Cerebellar cortex (tissue), 1 donor: ENCODE results near the gene ASIC1.
A peak's percentile ranks its signal among the peaks of the same experiment; 100 is the strongest.

Experiments
- DNase-seq: peaks from one replicate; pipeline ENCODE4 v3.0.0-alpha.2; 2015; ENCODE audit warnings: low spot score

Gene ASIC1

DNA sequence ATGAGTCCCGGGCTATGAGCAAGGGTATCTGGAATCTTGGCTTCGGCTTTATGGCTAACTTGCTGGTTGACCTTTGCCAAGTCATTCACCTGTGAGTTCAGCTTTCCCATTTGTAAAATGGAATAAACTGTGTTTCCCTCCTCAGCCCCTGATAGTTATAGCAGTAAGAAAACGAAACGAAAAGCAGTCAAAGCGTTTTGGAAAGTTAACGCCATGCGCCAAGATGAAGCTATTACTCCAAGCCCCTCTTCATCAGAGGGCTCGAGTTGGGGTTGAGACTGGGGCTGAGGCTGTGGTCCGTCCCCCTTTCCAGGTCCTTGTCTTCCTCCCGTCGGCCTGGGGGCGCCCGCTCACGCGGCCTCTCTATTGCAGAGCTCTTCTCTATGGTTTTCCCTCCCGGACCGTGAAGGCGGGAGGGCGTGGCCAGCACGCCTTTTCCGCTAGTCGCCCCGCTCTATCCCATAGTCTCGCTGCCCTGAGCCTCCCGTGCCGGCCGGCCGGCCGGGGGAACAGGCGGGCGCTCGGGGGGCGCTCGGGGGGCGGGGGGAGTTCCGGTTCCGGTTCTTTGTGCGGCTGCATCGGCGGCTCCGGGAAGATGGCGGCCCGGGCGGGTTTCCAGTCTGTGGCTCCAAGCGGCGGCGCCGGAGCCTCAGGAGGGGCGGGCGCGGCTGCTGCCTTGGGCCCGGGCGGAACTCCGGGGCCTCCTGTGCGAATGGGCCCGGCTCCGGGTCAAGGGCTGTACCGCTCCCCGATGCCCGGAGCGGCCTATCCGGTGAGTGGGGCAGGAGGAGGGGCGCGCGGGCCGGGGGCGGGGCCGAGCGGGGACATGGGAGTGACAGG, 27.6 kb downstream of the ASIC1 start, which contains the start of gene SMARCD1:
Gene SMARCD1 (plus strand): TSS at position 568 of the 840 bp plus-strand sequence. CDS start 28 bp downstream, at position 596.
- DNase-seq = peak; percentile 95

DNA sequence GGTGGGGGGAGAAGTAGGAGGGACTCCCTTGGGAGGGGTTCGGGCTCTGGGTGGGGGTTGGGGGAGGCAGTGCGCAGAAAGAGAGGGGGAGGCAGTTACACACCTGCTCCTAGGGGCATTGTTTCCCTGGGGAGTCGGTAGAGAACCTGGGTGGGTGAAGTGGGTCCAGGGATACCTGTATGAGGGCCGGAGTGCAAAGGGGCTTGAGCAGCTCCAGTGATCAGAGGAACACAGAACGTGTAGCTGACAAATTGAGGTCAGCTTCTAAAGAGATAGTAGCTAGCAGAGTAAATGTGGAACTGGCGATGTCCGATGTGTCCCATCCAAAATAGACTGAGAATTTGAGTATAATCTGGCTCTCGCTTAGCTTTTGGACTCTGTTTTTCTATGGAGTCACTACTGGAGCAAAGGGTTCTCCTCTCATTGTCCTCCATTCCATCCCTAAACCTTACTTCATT, 28.2 kb downstream of the ASIC1 start:
- DNase-seq = peak; percentile 46

DNA sequence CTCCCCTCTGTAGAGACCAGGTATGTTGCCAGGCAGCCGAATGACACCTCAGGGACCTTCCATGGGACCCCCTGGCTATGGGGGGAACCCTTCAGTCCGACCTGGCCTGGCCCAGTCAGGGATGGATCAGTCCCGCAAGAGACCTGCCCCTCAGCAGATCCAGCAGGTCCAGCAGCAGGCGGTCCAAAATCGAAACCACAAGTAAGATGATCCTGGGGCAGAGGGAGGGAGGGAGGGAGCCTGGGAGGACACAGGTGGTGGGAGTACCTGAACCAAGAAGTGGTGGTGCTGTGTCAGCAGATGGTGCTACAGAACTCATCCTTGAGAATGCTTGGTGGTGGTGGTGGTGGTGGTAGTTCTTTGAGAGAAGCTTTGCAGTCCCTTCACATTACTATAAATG, 28.8 kb downstream of the ASIC1 start:
- DNase-seq = peak; percentile 31

DNA sequence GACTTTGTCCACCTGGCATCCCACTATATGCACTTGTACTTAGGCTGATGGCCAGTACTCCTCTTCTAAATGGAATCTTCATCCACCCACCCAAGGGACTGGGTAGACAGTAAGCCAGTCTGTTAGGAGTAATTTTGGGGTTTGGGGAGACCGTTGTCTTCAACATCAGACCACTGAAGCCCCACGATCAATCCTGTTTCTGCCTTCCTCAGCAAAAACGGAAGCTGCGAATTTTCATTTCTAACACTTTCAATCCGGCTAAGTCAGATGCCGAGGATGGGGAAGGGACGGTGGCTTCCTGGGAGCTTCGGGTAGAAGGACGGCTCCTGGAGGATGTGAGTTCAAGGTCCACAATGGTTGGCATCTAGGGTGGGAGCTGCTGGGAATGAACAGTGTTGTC, 29.8 kb downstream of the ASIC1 start:
- DNase-seq = no peak

DNA sequence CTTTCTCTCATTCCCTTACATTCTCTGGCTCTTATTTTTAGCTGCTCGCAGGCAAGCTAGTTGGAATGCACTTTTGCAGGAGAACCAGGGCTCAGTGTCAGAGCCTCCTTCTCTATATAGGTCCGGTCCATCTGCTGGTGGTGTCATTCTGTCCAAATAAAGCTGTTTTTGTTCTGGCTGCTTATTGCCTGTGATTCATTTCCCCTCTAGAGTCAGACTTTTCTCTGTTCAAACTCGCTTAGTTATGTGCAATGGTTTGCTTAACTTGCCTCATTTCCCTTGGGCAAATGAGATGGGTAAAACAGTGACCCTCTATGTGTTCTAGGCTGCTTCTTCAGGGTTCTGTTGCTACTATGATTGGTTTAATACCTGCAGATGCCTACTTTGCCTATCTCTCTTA, 30.6 kb downstream of the ASIC1 start:
- DNase-seq = no peak

DNA sequence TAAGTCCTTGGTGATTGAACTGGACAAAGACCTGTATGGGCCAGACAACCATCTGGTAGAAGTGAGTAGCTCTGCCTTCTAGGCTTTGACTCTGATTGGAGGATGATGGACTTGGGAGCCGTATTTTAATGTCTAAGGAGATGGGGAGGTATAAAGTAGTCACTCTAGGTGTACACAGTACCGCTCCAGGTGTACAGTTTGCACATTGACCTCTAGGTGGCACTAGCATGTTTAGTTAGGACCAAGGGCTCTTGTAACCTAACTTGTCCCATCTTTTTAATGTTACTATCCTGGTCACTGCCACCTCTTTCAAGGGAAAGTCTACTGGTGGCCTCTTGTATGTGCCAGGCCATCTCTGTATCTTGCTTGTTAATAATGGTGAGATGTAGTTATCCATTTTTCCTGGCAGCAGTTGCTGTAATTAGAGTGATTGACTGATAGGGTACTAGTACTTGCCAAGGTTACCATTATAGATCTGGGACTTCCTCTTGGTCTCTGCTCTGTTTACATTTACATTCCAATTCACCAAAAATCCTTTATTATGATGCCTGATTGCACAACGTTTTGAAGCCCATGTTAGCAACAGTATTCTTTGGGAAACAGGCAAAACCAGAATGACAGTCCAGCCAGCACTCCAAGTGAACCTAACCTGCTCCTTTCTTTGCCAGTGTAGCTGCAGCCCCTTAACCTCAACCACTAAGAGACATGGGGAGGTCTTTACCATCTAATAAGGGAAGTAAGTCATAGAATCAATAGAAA, 31.4 kb downstream of the ASIC1 start:
- DNase-seq = peak; percentile 87

DNA sequence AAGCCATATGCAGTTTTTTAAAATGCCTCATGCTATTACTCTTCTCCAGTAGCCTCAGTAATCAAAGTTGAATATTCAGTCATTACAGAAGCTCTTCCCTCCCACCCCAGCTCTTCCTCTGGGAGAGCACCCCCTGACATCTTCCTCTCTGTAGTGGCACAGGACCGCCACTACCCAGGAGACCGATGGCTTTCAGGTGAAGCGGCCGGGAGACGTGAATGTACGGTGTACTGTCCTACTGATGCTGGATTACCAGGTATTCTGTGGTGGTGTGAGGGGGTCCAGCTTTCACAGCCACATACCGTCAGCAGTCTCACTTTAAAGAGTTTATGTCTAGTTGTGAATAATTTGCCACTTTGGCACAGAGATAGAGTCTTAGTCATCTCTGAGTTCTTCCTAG, 32.3 kb downstream of the ASIC1 start:
- DNase-seq = no peak

DNA sequence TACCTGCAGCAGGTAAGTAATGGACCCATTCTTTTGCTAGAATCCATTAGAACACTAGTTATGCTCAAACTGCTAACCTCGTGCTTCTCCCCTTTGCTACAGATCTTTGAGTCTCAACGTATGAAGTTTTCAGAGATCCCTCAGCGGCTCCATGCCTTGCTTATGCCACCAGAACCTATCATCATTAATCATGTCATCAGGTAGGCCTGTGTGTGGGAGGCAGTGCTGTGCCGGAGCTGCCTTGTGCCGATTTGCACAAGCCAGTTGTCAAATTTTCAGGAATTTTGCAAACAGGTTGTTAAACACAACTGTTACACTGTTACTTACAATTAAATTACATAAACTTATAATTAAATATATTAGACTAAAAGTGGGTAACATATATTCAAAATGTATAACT, 33.0 kb downstream of the ASIC1 start:
- no peak for DNase-seq

DNA sequence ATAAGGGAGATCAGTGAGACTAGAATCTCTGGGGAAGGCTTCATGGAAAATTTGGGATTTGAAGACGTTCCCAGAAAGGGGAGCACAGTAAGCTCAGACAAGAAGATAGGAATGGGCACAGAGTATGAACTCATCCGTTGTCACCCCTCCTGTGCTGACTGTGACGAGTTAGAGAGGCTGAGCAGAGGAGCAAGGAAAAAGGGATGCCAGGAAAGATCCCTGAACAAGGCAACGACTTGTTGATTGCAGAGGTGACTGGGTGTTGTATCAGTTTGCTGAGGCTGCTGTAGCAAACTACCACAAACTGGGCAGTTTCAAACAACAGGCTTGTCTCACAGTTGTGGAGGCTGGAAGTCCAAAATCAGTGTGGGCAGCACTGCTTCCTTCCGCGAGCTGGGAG, 40.6 kb downstream of the ASIC1 start:
- no peak for DNase-seq

DNA sequence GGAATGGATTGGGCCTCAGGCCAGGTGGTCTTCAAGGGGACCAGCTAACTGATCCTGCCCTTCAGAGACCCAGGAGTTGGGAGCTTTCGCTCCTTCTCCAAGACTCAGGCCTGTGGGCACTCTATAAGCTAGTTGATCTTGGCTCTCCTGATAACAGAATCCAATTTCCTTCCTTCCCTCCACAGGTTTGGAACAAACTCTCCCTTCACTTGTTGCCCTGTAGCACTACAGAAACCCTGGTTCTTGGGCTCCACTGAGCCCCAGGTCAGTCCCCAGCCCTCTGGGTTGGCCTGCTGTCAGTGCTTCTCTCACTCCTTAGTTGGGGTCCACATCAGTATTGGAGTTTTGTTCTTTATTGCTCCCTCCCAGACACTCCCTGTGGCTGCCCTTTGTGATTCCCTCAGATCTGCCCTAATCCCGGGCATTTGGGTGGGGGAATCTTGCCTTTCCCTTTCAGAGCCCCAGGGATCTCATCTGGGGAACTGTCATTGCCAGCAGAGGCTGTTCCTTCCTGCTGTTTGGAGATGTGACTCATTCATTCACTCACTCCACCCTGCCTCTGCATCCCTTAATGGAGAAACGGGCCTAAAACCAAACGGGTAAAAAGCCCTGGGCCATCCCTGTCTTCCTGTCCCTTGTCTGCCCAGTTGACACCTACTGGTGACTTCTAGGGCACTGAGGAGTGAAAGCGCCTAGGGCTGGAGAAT, 42.1 kb downstream of the ASIC1 start:
- no peak for DNase-seq

DNA sequence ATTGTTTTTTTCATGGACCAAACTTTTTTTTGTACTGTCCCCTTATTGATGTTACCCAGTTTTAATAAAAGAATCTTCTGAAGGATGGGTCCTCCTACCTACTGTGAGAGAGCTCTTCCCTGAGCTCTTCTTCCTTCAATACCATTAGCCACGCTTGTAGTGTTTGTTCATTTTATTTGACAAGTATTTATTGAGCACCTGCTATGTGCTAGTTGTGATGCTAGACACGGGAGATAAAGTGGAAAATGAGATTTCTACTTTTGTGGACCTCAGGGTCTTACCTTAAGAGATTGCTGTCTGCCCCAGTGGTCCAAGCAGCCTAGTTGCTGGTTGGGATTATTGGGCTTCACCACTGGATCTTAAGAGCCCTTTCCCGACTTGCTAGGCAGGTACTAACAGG, 43.2 kb downstream of the ASIC1 start:
- no peak for DNase-seq

DNA sequence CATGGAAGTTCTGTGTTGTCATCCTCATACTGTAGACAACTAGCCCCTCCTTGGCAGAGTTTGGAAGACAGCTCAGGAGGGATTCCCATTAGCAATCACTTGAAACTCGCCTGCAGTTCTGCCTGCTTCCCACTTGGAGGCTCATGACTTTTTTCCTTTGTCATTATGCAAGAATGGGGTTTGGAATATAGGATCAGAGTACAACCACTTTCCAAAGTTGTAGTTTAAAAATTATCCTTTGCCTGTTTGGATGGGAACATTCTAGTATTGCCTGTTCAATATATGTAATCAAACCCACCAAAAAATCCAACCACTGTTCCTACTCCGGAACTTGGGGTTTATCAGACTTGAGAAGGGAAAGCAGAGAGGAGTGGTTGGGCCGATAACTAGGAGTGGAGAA, 44.3 kb downstream of the ASIC1 start:
- peak; percentile 65 for DNase-seq

DNA sequence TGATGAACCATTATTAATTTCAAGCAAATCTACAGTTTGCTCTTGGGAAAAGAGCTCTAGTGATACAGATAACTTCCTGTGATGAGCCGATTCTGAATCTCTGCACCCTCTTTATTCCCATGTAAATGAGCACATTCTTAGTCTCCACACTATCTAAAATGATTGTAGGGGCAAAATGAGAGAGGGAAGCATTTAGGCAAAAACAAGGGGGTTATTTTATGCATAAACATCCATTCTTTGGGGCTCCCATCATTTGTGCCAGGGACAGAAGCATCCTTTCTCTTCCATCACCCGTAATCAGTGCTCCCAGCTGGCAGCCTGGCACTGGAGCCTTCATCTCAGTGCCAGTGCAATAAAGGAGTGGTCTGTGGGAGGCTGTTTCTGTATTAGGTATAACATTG, 44.7 kb downstream of the ASIC1 start:
- peak; percentile 85 for DNase-seq

DNA sequence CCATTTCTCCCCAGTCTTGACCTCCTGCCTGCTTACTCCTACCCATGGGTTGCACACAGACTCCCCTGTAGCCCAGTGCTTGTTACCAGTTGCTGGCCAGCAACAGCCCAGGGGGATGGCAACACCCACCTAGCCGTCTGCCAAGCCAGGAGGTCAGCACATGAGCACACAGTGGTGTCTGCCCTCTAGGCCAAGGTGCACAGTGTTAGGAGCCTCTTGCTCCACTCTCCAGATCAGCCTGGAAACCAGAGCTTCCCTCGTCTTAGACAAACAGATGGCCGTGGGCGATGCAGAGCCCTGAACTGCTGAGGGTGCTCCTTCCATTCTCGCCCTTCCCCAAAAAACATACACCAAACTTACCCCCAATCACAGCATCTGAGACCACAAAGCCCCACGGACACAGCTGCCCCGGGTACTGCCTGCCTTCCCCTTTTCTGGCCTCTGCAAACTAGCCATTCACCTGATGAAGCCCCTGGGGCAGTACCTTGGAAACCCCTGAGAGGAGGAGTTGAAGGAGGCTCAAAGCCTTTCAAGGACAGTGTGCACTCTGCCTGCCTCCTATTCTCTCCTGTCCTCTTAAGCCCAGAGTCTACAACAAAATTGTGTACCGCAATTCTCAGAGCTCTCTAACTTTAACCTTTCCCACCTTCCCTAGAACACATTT, 45.4 kb downstream of the ASIC1 start:
- DNase-seq = peak; percentile 41

DNA sequence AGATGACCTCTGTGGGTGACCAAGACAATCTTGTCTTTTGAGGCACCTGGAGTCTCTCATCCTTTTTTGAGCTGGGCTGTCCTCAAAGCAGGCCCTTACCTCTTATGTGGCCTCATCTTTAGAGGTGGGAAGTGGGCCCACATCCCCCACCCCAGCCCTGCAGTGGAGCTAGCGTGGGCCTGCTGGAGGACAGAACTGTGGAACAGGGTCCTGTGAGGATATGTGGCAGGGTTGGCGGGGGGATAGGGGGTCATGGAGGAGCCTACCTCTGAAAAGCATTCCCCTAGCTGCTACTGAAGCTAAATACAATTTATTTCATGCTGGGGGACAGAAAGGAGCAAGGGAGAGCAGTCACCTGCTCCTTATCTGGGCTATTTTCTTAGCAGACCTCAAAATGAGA, 46.0 kb downstream of the ASIC1 start:
- no peak for DNase-seq

DNA sequence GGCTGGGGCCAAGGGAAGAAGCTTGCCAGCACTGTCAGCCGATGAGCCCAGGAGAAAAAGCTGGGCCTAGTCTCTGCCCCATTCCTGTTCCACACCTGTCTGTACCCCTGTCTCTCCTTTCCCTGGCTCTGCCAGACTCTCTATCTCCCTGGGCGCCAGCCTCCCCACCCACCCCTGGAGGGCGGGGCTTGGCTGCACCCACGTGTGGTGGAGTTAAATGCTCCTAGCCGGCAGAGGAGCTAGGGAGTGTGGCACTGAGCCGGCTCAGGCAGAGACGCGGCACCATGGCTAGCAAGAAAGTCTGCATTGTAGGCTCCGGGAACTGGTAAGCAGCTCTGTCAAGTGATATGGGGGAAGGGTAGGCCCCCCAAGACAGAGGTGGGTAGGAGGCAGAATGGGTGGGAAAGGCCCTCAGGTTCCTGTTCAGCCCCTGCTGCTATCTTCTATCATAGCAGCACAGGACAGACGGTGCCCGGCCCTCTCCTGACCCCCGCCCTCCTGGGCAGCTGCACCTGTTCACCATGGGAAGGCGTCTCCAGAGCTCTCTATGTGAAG, 46.4 kb downstream of the ASIC1 start, which contains the start of gene GPD1:
Gene GPD1 (plus strand): TSS at position 242 of the 555 bp plus-strand sequence. CDS start 43 bp downstream, at position 285.
- DNase-seq = peak; percentile 79

DNA sequence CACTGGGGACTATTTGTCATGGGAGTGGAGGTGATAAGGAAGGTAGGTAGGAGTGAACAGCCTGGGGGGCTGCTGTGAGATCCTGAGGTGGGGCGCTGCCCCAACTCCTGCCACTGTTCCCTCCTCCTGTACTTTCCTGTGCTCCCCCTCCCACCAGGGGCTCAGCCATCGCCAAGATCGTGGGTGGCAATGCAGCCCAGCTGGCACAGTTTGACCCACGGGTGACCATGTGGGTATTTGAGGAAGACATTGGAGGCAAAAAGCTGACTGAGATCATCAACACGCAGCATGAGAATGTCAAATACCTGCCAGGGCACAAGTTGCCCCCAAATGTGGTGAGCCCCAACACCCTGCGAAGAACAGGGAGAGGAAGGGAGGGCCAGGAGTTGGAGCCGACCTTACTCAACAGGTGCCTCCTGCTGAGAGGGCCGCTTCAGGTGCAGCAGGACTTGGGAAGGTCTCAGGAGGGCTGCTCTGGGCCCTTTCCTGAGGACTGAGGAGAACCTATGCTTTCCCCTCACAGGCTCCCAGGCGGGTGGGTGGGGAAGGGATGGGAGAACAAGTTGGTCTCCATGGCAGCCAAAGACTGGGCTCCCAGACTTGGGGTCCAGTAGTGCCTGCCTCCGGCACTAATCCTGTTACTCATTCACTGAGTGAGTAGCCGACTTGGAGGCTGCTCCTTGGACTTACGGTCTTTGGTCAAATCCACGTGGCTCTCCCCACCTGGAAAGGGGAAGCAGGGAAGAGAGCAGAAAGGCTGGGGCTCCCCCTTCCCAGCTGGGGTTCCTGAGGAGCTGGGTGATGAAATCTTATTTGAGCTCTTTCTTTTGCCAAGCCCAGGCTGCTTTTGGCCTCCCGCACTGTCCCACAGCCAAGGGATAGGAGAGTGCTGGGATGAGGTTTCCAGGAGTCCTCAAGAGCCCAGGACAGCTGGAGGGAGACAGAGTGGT, 47.3 kb downstream of the ASIC1 start:
- DNase-seq = no peak

DNA sequence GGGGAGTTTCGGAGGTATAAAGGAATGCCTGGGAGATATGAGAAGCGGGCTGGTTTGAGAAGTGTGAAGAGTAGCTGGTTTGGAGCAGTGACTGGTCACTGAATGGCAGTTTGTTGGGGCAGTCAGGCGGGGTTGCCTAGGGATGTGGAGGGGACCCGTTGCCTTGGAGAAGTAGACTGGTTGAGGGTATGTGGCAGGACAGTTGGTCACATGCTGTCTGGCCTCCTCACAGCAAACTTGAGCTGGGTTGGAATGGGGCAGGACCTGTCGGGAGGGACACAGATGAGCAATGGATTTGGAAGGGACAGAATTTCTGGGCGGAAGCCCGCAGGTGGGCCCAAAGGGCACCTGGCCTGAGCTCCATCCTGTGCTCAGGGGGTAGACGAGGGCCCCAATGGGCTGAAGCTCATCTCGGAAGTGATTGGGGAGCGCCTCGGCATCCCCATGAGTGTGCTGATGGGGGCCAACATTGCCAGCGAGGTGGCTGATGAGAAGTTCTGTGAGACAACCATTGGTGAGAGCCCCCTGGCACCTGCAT, 48.6 kb downstream of the ASIC1 start:
- DNase-seq = no peak

DNA sequence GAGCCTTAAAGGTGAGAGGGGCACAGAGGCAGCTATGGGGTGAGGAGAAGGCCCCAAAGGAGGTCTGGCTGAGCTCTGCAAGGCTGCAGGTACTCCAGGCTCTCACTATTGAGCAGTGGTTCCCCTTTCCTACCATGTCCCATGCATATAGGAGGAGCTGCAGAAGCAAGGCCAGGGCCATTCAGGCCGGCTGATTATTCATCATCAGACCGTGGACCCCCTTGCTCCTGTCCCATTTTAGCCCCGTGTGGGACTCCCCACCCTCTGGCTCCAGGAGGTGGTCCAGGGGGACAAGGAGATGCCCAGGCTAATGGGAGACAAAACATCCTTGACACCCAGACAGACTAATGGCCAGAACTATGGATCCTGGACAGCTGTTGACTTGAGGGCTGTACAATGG, 49.5 kb downstream of the ASIC1 start:
- DNase-seq = no peak
